Endothelial cell of umbilical vein (primary cell): ENCODE data around the gene PDLIM3. TPM values are rescaled to one million over a fixed set of nuclear protein-coding genes. Genes with fewer than 3 reads are reported as not detected.

Experiments
- BruUV-seq: library from RNA; stranded (reverse); fragments of 400-500 nt; replicated peaks from 2 replicates; lab custom pipeline; 2021; lab: Mats Ljungman, UMichigan
- CTCF ChIA-PET: fragments of 300-600, 350-600 bp; sonication (Branson Sonifier 250); formaldehyde crosslinking; loops from one replicate; lab custom pipeline; 2021; ENCODE audit warnings: antibody characterized with exemption, inconsistent platforms; lab: Charles Lee
- POLR2A ChIA-PET: fragments of 300-600, 350-600 bp; sonication (Branson Sonifier 250); formaldehyde crosslinking; loops from one replicate; lab custom pipeline; 2021; ENCODE audit warnings: antibody characterized with exemption, inconsistent platforms; lab: Charles Lee
- DNase-seq: peaks from one replicate; pipeline ENCODE4 v3.0.0-alpha.2; 2011; ENCODE audit warnings: low read depth, low spot score
- FAIRE-seq: peaks from 2 replicates; lab custom pipeline; 2011; peaks lifted over from hg19 to GRCh38; lab: Jason Lieb, UNC
- H2AFZ ChIP-seq: 2 replicates; pipeline ENCODE4 v1.6.0; 2012; ENCODE audit warnings: low read depth, low read length, control low read depth, inconsistent platforms
- H3K27ac ChIP-seq: 2 replicates; pipeline ENCODE4 v1.5.1; 2011; ENCODE audit warnings: low read depth, mild to moderate bottlenecking, control low read depth, low read length, moderate library complexity; ENCODE audit not compliant: insufficient read depth
- H3K27me3 ChIP-seq, 2 experiments: 2 replicates each; pipeline versions ENCODE4 v1.6.0 to v1.6.1; 2011; ENCODE audit warnings: low read length in 2 of 2, mixed read lengths in 1 of 2; ENCODE audit not compliant: control insufficient read depth in 2 of 2, insufficient read depth in 2 of 2
- H3K36me3 ChIP-seq, 2 experiments: 2 replicates in 1 of 2; 3 replicates in 1 of 2; pipeline ENCODE4 v1.5.1; 2011; ENCODE audit warnings: low read length in 2 of 2, mild to moderate bottlenecking in 1 of 2, moderate library complexity in 1 of 2; ENCODE audit not compliant: control insufficient read depth in 2 of 2, insufficient read depth in 2 of 2; ENCODE audit errors: extremely low read depth in 1 of 2
- H3K4me1 ChIP-seq: 3 replicates; pipeline ENCODE4 v1.5.1; 2011; ENCODE audit warnings: mild to moderate bottlenecking, low read length; ENCODE audit not compliant: control insufficient read depth, insufficient read depth; ENCODE audit errors: extremely low read depth
- H3K4me2 ChIP-seq: 2 replicates; pipeline ENCODE4 v1.6.1; 2011; ENCODE audit warnings: low read length, control low read depth, mixed read lengths; ENCODE audit not compliant: insufficient read depth
- H3K4me3 ChIP-seq, 3 experiments: fragments of 200-600 bp in 1 of 3; sonication (generic), shearing (Covaris generic) in 1 of 3; replicated peaks in 1 of 3; 2 replicates each; pipeline ENCODE4 v1.5.1; 2011 to 2016; ENCODE audit warnings: control low read depth in 3 of 3, low read length in 3 of 3, mild to moderate bottlenecking in 2 of 3, inconsistent platforms in 1 of 3, low read depth in 1 of 3, moderate library complexity in 1 of 3; ENCODE audit not compliant: insufficient read depth in 1 of 3
- H3K79me2 ChIP-seq: 2 replicates; pipeline ENCODE4 v1.6.0; 2012; ENCODE audit warnings: low read length, inconsistent platforms; ENCODE audit not compliant: control insufficient read depth, insufficient read depth
- H3K9ac ChIP-seq: replicated peaks from 2 replicates; pipeline ENCODE3; 2011; ENCODE audit warnings: low read length, control low read depth; ENCODE audit not compliant: insufficient read depth; ENCODE audit errors: extremely low read depth
- H3K9me1 ChIP-seq: replicated peaks from 3 replicates; pipeline ENCODE4 v1.6.0; 2011; ENCODE audit warnings: mild to moderate bottlenecking, low read length; ENCODE audit not compliant: control insufficient read depth, insufficient read depth; ENCODE audit errors: extremely low read depth
- H3K9me3 ChIP-seq: replicated peaks from 2 replicates; pipeline ENCODE4 v1.5.1; 2012; ENCODE audit warnings: low read length, inconsistent platforms; ENCODE audit not compliant: control insufficient read depth, insufficient read depth
- H4K20me1 ChIP-seq: replicated peaks from 2 replicates; pipeline ENCODE3; 2011; ENCODE audit warnings: mild to moderate bottlenecking, low read length; ENCODE audit not compliant: control insufficient read depth, insufficient read depth; ENCODE audit errors: extremely low read depth
- CTCF ChIP-seq, 2 donors: IDR thresholded peaks; 1 replicate in 1 of 2; 2 replicates in 1 of 2; pipeline ENCODE4 v1.5.1; 2011; ENCODE audit warnings: low read length in 2 of 2, mild to moderate bottlenecking in 2 of 2, moderate library complexity in 2 of 2, control low read depth in 1 of 2, inconsistent platforms in 1 of 2, low read depth in 1 of 2; ENCODE audit not compliant: insufficient read depth in 1 of 2; ENCODE audit errors: extremely low read depth in 1 of 2
- EZH2 ChIP-seq: IDR thresholded peaks from 2 replicates; pipeline ENCODE4 v1.6.1; 2012; ENCODE audit warnings: borderline replicate concordance, low read depth, mild to moderate bottlenecking, moderate library complexity, low read length, inconsistent platforms; ENCODE audit not compliant: severe bottlenecking
- FOS ChIP-seq: IDR thresholded peaks from 2 replicates; pipeline ENCODE4 v1.6.1; 2011; ENCODE audit warnings: mild to moderate bottlenecking, low read length, moderate library complexity, borderline replicate concordance; ENCODE audit not compliant: insufficient read depth
- GATA2 ChIP-seq: IDR thresholded peaks from 2 replicates; pipeline ENCODE4 v1.7.0; 2011; ENCODE audit warnings: low read depth, mild to moderate bottlenecking, moderate library complexity, mixed read lengths, low read length; ENCODE audit not compliant: insufficient read length, insufficient read depth
- JUN ChIP-seq: IDR thresholded peaks from 2 replicates; pipeline ENCODE4 v1.6.1; 2011; ENCODE audit warnings: borderline replicate concordance, low read depth; ENCODE audit not compliant: insufficient read length, insufficient read depth
- MAX ChIP-seq: IDR thresholded peaks from 2 replicates; pipeline ENCODE4 v1.6.1; 2011; ENCODE audit not compliant: insufficient read depth, insufficient read length
- MYC ChIP-seq: IDR thresholded peaks from one replicate; pipeline ENCODE4 v1.6.1; 2011; ENCODE audit warnings: mild to moderate bottlenecking, low read depth, low read length
- POLR2A ChIP-seq: IDR thresholded peaks from 2 replicates; pipeline ENCODE4 v1.6.1; 2012; ENCODE audit warnings: low read depth, mild to moderate bottlenecking, control low read depth, low read length
- POLR2AphosphoS5 ChIP-seq: IDR thresholded peaks from 2 replicates; pipeline ENCODE4 v1.6.1; 2012; ENCODE audit warnings: low read depth, mild to moderate bottlenecking, control low read depth, low read length, moderate library complexity; ENCODE audit not compliant: insufficient read depth
- dilution Hi-C: fragments of 300-500 bp; cut with MboI; formaldehyde crosslinking; loops from one replicate; pipeline ENCODE4 v1.15.0; 2019; ENCODE audit warnings: low sequenced_read_pairs; ENCODE audit not compliant: extremely low pct_ligation_motif_present
- intact Hi-C: fragments of 100-400 bp; cut with micrococcal nuclease; formaldehyde crosslinking; loops from one replicate; pipeline ENCODE4 v1.10.0; 2022
- polyA plus RNA-seq, 4 experiments: library from polyadenylated mRNA; depleted of rRNA in 3 of 4; stranded (reverse) in 3 of 4; unstranded in 1 of 4; fragments of >200 nt; gene quantifications; 2 replicates each; pipeline versions ENCODE4 v1.2.1 to v1.2.3, GENCODE V29; 2011 to 2012; ENCODE audit warnings: missing spikeins in 1 of 4
- total RNA-seq: library from RNA; stranded (reverse); gene quantifications from 2 replicates; pipeline ENCODE4 v1.2.3, GENCODE V29; 2021

Gene PDLIM3
- total and polyA plus RNA-seq, 2 donors (not counting 3 experiments of a cell fraction or from before 2014, with no cell fraction given): 9.7 to 17.6 TPM

- H3K9me1 ChIP-seq: no peaks in the 10 kb centered on the region
- H3K9me3 ChIP-seq: no peaks in the 10 kb centered on the region
- no TSS peak for BruUV-seq
- TF ChIP-seq MAX (no peak), POLR2A (no peak), EZH2 (no peak), MYC (no peak), JUN (no peak), FOS (no peak), CTCF (IDR thresholded peaks at IDR 0.05; ENCODE audit: extremely low read depth in 1 of 2, insufficient read depth in 1 of 2, low read depth in 1 of 2, low read length in 2 of 2) (no peak), GATA2 (no peak), POLR2AphosphoS5 (no peak)
- no peak overlapping the region for H3K4me2 ChIP-seq
- H3K4me1 ChIP-seq: no peaks in the 10 kb centered on the region
- ChIA-PET POLR2A (no interaction called here), CTCF (interaction anchor here (1.6 kb wide), 1 partner anchor 11 kb away, joined by 3 read pairs; no protein-coding TSS in a partner anchor)
- intact Hi-C loops: no loop called here
- no peak overlapping the region for H2AFZ ChIP-seq
- no peak overlapping the region for H3K9ac ChIP-seq
- no peaks in the 10 kb centered on the region for H3K79me2 ChIP-seq
- dilution Hi-C loops: no loop called here
- H3K27me3 ChIP-seq: no peaks in the 10 kb centered on the region
- no peak overlapping the region for H3K27ac ChIP-seq
- FAIRE-seq (no peak), DNase-seq (no peak)
- H3K36me3 ChIP-seq: no peaks in the 10 kb centered on the region
- H3K4me3 ChIP-seq: no peak overlapping the region
- H4K20me1 ChIP-seq: no peaks in the 10 kb centered on the region
These were observed 13.9 kb upstream of the PDLIM3 start for GRCh38 chr4:185549095-185549639.
